HG03571 (cell line): ENCODE data around the gene TSTD2.
A peak's percentile ranks its signal among the peaks of the same experiment; 100 is the strongest.

Experiments
- ATAC-seq: cut with Tn5 transposase; IDR thresholded peaks from one replicate; pipeline ENCODE4 v1.9.1; 2021; ENCODE audit not compliant: unreplicated experiment

TSTD2 gene

DNA sequence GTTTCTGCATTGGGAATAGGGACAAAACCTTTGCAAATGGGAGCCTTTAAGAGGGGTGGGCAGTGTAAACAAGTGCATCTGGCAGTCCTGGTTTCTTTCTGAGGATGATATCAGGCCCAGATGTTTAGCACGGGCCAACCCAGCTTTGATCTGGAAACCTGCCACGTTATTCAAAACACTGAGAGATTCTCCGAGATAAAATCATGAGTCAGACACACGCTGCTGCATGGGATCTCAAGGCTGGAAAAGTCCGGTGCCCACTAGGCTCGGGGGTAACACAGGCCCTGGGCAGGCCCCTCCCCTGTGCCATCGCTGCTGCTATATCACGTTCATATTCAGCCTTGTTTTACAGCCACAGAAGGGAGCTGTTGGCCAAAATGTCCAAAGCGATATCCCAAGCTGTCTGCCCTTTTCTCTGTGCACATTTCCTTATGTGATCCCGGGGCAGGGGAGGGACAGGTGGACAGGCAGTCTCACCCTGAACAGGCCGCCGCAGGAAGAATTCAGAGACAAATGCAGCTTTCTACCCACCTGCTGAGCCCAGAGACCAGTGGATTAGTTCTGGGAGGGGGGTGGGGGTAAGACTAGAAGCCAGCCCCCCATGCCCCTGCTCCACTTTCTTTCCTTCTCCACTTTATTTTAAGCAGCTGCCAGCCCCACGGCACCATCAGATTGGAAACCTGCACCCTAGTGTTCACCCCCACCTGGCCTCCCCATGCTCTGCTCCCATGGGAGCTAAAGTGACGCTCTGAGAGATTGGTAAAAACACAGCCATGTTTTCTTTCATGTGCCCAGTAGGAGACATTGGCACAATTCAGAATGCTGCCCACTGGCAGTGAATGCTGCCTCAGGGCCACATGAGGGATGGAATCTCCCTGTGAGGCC, 68.6 kb downstream of the TSTD2 start:
- no peak for ATAC-seq

GRCh38 chr9:97563458-97564135, 69.6 kb downstream of the TSTD2 start:
- ATAC-seq, result no peak

DNA sequence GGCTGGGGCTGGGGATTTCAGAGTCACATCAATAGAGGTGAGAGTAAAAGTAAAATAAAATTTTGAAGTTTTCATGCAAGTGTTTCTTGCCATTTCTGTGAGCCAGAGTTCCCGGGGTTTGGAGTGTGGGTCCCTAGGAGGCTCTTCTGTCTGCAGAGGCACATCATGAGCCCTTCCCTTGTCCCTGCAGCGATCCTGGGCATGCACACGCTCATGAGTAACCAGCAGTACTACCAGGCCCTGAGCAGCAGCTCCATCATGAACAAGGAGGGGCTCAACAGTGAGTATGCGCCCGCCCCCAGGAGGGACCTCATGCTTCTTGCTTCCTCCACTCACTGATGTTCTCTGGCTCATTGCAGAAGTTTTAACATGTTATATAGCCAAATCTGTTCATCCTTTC, 70.6 kb downstream of the TSTD2 start:
- ATAC-seq, result no peak

GRCh38 chr9:97561501-97561900, 71.7 kb downstream of the TSTD2 start:
- ATAC-seq, result no peak

GRCh38 chr9:97560851-97561250, 72.3 kb downstream of the TSTD2 start:
- ATAC-seq, result no peak

DNA sequence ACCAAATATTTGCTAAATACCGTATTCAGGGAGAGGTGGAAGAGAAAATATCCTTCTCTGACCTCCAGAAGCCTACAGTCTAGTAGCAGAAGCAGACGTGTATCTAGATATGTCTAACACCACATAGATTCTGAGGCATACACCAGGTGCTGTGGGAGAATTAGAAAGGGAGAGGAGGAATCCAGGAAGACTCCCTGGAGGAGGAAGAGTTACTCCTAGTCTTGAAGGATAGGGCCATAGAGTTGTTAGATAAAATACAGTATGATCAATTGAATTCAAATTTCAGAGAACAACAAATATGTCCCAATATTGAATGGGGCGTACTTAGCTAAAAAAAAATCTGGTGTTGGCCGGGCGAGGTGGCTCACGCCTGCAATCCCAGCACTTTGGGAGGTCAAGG, 73.0 kb downstream of the TSTD2 start:
- no peak for ATAC-seq

GRCh38 chr9:97559111-97559514, 74.1 kb downstream of the TSTD2 start:
- ATAC-seq, result peak; percentile 62

DNA sequence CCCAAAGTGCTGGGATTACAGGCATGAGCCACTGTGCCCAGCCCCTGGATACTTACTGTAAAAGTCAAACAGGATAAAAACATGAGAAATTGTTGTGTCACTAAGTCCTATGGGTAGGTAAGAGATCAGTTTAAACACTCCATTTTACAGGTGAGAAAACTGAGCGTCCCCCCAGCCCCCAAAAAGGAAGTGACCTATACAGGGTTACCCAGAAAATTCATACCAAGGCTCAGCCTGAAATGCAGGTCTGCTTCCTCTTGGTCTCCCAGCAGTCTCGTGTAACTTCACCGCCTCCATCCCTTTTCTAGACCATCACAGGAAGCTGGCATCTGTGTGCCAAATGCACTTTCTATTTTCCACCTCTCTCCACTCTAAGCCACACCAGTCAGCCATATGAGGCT, 74.5 kb downstream of the TSTD2 start:
- ATAC-seq, result peak; percentile 7

- no peak for ATAC-seq
Observed at GRCh38 chr9:97557606-97558095, 75.5 kb downstream of the TSTD2 start.

- ATAC-seq, result no peak
Observed at GRCh38 chr9:97556721-97557605, 76.2 kb downstream of the TSTD2 start.

DNA sequence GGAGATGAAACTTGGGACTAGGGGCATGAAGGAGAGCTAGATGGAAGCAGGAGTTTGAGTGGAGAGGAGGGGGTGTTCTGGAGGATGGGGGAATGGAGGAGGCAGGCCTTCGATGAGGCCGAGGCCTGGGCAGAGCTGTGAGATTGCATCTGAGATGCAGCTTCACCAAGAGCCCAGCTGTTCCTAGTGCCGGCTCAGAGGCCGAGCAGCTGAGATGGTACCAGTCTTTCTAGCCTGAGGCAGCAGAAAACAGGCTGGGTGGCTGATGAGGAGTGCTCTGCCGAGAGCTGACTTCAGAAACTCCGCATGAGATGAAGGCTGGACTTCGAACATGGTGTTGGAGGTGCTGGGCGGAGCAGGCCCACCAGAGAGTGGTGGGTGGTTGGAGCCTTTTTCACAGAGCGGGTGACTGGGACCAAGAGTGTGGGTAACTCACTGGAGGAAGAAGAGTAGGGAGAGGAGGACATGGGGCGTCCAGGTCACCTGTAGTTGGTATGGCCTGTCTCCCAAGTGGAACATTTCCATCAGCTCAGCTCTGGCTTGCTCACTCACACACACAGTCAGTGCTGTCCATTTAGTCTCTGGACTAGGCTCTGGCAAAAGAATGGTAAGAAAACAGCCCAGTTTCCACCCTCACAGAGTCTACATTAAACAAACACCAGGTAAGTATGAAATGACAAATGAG, 77.0 kb downstream of the TSTD2 start:
- ATAC-seq, result no peak

DNA sequence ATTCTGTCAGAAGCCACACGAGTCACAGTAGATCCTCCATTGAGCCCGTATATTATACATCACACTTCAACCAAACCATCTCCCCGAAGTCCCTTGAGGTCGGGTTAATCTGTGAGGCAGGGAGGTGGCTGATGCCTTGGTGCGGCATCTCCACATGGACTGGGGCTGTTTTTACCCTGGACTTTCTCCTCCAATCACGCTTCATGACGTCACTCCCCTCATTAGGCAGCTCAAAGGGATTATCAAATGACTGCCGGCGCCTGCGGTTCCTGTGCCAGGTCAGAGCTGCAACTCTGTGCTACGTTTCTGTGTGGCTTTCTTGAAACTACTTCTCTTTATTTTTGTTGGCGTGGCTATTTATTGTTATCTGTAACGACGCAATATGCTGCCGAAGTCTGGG, 78.0 kb downstream of the TSTD2 start:
- ATAC-seq, result no peak

DNA sequence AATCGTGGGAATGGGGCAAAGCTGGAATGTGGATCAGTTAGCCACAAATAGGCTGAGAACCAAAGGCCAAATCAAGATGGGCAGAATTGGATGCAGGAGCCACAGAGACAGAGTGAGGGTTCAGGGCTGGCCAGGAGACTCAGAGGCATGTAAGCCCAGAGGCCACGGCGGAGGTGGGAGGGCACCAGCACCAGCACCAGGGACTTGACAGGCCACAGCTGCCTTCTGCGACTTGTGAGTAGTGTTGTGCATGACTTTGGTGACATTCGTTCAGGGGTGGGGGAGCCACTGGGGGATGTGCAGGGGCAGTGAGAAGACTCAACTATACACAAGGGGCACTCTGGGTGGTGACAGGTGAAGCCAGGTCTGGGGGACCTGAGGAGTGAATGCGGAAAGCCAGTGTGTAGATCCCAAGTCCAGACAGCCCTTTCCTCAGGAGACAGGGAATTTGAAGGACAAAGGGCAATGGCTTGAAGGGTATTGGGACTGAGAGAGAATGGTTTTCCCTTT, 78.5 kb downstream of the TSTD2 start:
- ATAC-seq, result no peak

DNA sequence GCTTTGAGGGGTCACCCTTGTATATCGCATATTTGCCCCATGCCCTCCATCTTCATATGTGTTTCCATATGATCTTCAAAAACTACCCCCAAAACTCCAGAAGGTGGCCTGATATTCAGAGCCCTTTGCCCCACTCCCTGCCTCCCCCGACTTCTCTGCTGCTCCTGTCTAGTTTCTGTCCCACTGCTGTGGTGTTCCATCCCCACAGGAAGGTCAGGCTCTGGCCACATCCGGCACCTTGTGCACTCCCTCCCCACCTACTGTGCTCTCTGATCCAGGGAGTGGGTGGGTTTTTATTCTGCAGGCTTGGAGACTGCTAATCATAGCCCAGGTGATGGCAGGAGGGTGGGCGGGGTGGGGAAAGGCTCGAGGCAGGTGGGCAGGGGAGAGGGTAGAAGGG, 79.3 kb downstream of the TSTD2 start:
- no peak for ATAC-seq

- no peak for ATAC-seq
Observed at GRCh38 chr9:97553141-97553540, 80.0 kb downstream of the TSTD2 start.

DNA sequence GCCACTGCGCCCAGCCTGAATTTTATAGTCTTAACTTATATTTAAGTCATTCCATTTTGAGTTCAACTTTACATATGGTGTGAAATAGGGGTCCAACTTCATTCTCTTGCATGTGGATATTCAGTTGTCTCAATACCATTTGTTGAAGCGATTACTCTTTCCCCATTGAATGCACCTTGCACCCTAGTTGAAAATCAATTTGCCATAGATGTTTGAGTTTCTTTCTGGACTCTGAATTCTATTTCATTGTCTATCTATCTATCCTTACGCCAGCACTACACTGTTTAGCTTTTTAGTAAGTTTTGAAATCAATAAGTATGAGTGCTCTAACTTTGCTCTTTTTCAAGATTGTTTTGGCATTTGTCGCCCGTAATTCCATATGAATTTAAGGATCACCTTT, 81.9 kb downstream of the TSTD2 start:
- ATAC-seq, result no peak

DNA sequence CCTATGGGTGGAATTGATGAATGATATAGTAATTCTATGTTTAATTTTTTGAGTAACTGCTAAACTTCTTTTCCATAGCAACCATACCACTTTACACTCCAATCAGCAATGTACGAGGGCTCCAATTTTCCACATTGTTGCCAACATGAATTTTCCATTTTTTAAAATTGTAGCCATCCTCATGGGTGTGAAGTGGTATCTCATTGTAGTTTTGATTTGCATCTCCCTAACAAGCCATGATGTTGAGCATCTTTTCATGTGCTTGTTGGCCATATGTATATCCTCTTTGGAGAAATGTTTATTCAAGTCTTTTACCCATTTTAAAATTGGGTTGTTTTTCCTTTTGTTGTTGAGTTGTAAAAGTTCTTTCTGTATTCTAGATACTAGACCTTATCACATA, 82.8 kb downstream of the TSTD2 start:
- no peak for ATAC-seq
